HG02943 (cell line): Measurements from ENCODE around the gene ATOH1.

Experiments used
- ATAC-seq: cut with Tn5 transposase; IDR thresholded peaks from one replicate; pipeline ENCODE4 v1.9.1; 2021; ENCODE audit warnings: mild to moderate bottlenecking, low read depth, moderate library complexity; ENCODE audit not compliant: unreplicated experiment

Gene ATOH1, protein sequence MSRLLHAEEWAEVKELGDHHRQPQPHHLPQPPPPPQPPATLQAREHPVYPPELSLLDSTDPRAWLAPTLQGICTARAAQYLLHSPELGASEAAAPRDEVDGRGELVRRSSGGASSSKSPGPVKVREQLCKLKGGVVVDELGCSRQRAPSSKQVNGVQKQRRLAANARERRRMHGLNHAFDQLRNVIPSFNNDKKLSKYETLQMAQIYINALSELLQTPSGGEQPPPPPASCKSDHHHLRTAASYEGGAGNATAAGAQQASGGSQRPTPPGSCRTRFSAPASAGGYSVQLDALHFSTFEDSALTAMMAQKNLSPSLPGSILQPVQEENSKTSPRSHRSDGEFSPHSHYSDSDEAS

GRCh38 chr4:93828332-93828994, at the start of gene ATOH1:
Gene ATOH1 (plus strand): TSS chr4:93828753. CDS start chr4:93828927, 174 bp downstream.
- ATAC-seq = no peak

DNA sequence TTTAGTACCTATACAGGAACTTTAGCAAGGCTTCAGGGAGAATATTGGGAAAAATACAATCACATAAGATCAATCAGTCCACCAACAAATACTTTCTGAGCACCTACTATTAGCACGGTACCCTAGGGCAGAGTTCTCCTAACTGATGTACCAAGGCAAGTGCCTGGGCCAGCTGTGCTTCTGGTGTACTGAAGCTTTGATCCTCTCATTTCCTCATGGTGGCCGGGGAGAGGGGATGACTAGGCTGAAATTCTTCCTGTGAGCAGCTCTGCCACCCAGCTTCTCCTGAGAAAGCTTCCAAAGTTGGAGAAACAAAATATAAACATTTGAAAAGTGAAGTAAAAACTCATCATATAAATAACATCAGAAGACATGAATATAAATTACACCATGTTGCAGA, 49.3 kb upstream of the ATOH1 start:
- no peak for ATAC-seq

DNA sequence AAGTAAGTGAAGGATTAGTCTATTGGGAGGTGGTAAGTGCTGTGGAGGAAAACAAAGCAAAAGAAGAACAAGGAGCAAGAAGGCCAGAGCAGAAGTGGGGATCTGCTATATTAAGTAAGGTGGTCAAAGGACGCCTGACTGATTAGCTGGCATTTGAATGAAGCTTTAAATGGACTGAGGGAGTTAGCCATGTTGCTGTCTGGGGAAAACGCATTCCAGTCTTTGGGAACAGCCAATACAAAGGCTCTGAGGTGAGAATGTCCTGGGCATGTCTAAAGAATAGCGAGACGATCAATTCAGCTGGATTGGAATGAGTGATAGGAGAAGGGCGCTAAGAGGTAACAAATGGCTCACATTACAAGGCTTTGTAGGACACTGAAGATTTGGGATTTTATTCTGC, 48.5 kb upstream of the ATOH1 start:
- ATAC-seq = no peak

GRCh38 chr4:93781198-93781597, 47.4 kb upstream of the ATOH1 start:
- ATAC-seq = no peak

DNA sequence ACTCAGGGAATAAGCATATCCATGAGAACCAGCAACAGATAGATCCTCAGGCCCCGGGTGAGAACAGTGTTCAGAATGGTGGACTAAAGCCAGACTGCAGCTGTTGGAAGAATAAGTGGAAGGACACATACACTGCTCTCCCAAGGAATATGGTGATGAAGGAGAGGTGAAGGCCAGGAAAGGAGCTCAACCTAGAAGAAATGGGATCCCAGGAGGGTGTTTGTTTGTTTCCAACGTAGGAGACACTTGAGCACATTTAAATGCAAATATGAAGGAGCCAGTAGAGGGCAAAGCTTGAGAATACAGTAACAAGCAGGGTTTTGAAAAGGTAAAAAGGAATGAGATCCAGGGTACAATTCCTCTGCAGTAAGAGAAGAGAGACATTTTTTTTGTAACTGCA, 42.4 kb upstream of the ATOH1 start:
- no peak for ATAC-seq

DNA sequence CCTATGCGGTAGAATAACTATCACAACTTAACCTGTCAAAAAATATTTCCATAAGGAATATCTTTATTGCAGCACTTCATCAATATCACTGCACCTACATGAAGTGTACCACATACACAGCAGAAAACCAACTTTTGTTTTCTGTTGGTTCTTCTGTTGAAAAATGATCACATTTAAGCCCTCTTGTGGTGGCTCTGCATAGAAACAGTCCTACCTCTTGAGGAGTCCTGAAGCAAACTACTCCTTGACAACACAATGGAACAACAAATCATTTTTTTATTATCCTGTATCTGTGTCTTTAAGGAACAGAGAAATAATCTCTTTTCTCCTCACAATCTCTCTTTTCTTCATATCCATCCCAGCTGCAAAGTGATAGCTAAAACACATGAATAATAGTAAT, 39.8 kb upstream of the ATOH1 start:
- peak; percentile 52 for ATAC-seq

DNA sequence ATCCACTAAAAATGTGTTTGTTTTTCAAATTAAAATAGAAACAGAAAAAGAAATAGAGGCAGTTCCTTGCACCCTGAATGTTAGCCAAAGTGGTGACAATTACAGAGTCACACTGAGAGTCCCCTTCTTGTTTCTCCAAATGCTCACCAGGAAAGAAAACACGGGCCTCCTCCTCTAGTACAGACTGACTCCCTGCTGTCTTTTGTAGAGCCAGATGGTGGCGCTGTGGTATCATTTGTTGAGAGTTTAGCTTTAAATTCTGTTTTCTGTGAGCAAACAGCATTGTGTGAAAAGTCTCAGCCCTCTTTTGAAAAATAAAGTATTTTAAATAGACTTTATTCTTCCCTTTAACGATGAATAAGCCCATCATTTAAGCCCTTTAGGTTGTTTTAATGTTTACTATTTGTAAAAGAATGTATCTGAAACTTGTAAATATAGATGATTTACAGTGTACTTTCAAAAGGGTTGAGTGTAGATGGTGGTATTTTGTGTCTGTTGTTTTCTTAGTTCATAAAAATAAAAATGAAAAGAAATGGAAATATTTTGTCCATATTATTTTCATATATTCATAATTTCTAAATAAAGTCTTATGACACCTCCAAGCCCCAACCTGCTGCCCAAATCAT, 36.9 kb upstream of the ATOH1 start:
- ATAC-seq = peak; percentile 71

GRCh38 chr4:93802045-93802444, 26.5 kb upstream of the ATOH1 start:
- ATAC-seq = no peak

- ATAC-seq = no peak
Observed at GRCh38 chr4:93809773-93810172, 18.8 kb upstream of the ATOH1 start.

DNA sequence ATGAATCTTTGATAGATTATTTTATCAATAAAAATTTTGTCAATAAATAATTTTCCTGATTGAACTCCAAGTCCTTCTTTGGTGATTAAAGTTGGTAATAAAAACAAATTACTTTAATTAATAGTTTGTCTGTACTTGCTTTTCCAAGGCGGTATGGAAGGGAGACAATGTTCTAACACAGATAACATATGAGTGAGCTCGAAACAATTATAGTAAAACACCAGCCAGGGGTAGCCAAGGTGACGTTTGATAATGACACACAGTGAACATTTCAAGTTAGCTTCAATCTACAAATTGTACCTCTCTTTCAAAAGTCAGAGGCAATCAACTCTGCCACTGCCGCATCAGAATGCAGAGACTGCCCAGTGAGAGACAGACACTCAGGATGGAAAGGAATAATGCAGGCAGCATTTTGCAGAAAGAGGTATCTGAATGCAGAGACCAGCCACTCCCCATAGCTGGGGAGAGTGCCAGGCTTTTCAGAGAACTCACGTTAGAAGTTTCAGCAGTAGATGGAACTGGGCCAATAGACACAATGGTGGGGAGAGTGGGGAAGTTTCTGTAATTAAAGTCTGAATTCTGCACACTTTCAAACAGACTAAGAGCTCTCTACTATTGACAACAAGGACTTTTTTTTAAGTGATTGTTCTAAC, 18.1 kb upstream of the ATOH1 start:
- no peak for ATAC-seq

- no peak for ATAC-seq
Observed at GRCh38 chr4:93813092-93813491, 15.5 kb upstream of the ATOH1 start.

DNA sequence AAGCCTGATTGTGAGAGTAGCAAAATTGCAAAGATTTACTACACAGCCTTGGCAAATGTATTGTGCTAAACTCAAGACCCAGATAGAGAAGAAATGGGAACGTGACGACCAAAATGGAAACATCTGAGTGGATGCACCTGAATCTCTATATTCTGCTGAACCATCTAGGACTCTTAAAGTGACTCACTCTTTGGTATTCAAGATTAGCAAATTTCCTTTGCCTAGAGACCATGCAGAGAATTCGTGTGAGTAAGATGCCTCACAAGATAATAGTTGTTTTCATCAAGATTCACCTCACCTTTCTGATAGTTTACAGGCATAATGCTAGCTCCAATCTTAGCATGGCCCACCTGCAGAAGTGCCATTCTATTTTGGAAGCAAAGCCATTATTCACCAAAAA, 14.4 kb upstream of the ATOH1 start:
- ATAC-seq = no peak

- no peak for ATAC-seq
Observed at GRCh38 chr4:93814722-93815121, 13.8 kb upstream of the ATOH1 start.

DNA sequence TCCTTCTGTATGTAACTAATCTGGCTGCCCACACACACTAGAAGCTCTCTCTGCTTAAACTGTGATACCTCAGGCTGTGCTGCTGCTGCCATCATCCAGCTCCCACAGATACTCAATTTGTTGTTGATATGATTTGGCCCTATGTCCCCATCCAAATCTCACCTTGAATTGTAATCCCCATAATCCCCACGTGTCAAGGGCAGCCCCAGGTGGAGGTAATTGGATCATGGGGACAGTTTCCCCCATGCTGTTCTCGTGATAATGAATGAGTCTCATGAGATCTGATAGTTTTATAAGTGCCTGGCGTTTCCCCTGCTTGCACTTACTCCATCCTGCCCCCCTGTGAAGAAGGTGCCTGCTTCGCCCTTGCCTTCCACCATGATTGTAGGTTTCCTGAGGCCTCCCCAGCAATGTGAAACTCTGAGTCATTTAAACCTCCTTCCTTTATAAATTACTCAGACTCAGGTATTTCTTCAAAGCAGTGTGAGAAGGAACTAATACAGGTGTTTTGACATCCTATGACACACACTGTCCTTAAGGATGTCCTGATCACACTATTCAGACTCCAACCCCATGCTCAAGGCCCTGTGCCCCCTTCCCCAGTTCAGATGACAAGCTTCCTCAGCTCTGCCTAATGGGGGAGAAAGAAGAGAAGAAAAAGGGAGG, 2.9 kb upstream of the ATOH1 start:
- no peak for ATAC-seq

DNA sequence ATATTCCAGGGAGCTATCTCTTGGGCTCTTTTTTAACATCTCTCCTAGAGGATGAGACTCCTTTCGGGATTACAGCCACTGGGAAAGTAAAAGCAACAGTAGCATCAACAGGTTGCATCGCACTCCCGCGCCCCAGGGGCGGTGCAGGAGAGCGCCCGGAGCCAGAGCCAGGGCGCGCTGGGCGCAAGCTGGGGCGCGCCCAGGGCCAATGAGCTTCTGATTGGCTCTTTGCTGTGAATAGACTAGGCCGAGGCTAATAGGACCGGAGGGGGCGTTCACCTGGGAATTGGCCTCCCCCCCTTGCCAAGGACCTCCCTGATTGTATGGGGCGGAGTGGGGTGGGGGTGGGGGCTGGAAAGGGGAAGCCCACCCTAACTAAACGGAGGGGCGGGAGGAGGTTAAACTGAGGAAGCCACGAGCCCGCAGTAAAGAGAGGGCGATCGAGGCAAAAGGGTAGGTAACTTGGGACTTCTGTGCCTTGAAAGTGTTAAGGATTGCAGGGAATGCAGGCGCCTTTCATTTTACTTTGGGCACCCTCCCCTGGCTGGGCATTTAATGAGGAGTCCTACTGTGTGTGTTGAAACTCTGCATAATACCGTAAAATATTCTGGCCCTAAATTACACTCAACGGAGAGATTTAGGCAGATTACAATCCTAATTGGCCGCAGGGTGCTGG, 1.1 kb upstream of the ATOH1 start:
- ATAC-seq = no peak

- no peak for ATAC-seq
Observed at GRCh38 chr4:93828995-93829819, 654 bp downstream of the ATOH1 start.

DNA sequence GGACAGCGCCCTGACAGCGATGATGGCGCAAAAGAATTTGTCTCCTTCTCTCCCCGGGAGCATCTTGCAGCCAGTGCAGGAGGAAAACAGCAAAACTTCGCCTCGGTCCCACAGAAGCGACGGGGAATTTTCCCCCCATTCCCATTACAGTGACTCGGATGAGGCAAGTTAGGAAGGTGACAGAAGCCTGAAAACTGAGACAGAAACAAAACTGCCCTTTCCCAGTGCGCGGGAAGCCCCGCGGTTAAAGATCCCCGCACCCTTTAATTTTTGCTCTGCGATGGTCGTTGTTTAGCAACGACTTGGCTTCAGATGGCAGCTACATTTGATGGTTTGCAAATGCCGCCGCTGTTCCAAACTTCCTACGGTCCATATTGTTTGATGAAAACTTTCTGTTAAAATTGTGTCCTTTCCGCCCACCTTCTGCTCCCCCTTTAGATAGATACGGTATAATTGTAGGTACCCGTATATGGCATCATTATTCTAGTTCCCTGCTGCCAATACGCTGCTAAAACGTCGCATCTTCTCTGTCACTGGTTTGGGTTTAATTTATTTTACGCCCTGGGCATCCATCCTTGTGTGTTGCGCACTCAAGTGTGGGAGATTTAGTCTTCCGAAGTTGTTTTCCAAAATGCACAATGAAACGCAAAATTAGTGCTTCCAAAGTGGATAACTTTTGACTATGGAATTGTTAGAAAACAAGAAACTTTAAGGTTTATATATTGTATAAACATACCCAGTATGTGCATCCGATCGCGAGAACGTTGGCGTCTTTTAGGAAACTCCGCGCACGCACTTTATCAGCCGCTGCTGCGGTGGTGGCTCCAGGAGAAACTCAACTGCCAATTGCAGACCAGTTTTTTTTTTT, 1.5 kb downstream of the ATOH1 start:
- ATAC-seq = no peak

DNA sequence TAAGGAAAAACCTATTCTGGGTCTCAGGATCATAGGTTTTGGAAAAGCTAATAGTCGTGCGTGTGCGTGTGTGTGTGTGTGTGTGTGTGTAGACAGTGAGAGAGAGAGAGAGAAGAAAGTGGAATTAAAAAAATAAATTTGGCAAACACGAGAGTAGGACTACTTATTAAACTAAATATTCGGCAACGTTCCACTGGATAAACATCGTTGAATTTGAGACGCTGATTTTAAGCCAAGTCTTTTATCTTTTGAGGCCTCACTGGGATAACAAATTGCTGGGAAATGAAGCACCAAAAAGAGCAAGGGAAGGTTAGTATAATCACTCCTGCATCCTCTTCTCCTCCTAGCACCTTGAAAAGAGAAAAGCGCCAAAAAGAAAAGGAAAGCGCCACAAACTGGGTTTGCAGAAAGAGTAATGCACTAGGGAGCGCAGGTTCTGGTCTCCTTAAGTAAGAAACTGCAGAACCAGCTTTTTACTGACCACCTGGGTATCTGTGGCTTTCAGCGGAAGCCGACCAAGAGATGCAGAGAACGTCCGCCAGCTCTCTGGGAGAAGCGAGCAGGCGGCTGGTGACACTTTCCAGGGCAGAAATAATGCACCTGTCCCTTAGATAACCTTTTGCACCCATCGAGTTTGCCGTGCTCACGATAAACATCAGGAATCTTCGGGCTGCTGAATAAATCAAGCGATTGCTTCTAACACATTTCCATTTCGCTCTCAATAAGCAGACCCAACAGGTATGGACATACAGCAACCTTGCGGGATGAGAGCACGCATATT, 3.4 kb downstream of the ATOH1 start:
- ATAC-seq = no peak
